SHP77 (cell line): ENCODE measurements around the gene POFUT2.
A peak's percentile ranks its signal among the peaks of the same experiment; 100 is the strongest.
"Not testable (repeated sequence)": the region's sequence is repeated elsewhere in the genome, so short reads cannot be mapped to it uniquely, and the experiment has no call there.

Experiments
- DNase-seq, 2 experiments: peaks; one replicate each; lab custom pipeline; 2025; lab: John Stamatoyannopoulos, UW

Gene POFUT2

DNA sequence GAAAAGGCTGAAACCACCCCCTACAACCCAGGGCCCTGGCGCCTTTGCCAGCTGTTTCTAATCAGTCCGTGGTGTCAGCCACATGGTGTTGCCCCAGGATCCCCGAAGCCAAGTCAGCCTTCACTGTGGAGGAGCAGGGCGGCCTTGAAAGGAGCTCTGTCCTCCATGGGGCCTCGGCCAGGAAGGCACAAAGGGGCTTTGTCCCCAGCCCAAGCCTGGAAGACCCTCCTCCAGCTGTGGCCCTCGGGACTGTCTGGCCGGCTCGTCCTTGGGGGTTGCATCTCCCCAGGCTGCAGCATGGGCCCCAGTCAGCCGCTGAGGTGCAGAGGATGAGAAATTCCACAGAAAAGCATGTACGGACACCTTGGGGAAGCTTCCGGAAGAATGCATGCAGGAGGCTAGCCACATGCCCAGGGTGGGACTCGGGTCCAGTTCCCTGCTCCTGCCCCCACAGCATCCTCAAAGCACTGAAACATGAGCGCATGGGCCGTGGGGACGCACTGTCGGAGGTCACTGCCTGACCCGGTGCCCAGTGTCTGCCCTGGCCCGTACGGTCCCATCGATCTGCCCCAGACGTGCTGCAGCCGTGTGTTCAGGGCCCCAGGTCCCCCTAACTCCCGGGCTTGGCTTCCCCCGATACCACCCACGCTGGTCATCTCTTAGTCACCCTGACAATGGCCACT is 38.6 kb upstream of the POFUT2 start:
- no peak for DNase-seq

DNA sequence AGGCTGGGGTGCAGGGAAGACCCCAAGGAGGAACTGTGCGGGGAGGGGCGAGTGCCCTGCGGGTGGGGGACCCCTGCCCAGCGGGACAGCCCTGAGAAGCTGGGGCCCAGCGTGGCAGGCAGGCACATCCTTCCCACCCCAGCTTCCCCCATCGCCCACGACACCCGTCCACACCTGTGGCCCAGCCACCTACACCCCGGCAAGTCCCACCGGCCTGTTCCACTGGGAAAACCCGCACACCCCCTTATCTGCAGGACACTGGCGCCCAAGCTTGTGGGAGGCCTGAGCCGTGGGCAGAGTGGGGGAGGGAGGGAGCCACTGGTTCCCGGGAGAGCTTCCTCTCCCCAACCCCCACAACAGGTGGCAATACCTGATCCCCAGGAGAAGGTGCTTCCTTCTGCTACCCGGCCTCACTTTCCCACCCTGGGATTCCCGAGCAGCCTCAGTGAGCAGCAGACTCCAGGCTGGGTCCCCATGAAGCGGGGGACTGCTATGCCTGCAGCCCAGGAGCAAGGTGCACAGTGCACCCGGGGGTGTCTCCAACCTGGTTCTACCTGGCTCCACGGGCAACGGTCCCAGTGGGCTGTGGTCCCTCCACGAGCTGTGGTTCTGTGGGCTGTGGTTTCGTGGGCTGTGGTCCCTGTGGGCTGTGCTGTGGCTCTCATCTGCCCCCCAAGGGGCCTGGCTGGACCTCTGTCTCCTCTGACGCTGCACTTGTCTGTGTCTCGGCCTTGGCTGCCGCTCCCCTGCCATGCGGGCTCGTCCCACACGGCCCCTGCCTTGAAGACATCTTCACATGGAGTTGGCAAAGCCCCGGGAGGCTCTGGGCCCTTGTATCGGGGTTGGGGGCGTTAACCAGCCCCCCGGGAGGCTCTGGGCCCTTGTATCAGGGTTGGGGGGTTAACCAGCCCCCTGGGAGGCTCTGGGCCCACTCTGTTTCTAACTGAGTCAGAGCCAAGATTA is 37.8 kb upstream of the POFUT2 start:
- DNase-seq, result no peak

DNA sequence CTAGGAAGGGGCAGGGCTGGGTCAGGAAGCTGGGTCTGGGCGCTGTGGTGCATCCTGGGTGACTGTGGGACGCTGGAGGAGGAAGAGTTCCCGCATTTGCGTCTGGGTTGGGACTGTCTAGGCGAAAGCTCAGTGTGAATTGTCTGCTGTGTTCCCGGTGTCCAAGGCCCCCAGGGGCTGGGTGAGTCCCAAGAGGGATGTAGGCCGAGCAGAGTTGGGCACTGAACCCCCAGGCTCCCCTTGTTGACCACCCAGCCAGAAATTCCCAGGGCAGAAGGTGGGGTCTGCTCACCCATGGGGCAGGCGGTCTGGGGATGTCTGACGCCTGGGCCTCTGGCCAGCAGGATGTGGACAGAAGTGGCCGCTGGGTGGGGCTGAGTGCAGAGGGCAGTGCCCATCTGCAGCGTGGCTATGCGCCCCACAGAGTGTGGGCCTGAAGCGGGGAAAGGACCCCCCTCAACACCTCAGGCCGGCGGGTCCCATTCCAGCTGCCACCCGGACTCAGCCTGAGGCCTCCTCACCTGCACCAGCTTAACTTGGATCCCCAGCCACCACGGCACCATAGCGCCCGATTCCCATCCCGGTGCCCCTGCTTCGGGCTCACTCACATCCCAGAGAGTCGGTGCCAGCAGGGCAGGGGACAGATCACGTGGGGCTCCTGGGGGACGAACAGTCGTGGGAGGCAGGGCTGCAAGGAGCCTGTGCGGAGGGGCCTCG is 37.0 kb upstream of the POFUT2 start:
- DNase-seq, result no peak

DNA sequence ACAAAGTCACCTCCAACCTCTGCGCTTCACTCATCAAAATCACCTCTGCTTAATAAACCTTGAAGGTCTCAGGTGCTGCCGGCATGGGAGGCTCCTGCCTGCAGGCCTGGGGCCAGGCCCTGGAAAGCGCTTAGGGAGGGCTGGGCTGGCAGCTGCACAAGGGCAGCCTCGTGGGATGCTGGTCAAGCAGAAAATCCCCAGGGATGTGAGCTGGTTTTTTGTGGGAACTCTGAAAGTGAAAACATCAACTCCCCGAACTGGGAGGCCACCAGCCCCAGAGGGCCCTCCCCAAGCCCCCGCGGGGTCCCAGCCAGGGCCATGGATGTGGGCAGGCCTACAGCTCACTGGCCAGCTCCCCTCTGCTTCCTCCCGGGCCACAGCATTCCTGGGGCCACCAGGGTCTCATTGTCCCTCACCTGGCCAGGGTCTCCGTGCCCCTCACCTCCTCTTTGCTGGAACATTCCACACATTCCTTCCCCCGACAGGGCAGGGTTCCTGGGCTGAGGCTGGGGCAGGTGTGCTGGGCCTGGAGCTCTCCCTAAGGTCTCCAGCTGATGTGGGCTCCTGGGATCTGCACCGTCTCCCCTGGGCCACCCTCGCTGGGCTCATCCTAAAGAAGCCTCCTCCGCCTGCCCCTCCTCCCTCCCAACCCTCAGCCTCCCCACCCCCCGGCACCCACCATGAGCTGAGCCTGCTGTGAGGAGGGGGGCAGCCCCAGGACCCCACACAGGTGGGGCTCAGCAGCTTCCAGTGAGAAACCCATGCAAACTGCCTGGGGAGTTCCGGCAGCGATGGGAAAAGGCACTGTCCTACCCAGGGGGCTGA is 36.0 kb upstream of the POFUT2 start:
- no peak for DNase-seq

DNA sequence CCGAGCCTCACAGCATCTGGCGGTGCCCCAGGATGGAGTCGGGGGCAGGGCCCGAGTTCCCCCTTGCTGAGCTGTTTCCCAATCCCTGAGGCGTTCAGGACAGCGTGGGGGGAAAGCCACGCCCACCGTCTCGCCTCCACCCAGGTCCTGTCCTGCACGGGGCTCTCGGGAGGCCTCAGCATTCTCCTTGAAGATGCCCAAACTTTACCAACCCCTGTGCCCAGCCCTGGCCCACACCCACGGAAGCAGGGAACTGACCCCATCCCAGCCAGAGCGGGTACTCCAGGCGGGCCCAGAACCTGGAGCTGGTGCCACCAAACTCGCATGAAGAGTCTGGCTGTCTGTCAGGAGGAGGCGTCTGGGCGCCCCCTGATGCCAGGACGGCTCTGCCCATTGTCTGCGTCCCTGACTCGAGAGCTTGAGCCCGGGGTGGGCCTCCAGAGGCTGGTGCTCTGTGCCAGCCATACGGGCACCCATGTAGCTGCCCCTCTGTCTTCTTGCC is 35.3 kb upstream of the POFUT2 start:
- DNase-seq, result no peak

DNA sequence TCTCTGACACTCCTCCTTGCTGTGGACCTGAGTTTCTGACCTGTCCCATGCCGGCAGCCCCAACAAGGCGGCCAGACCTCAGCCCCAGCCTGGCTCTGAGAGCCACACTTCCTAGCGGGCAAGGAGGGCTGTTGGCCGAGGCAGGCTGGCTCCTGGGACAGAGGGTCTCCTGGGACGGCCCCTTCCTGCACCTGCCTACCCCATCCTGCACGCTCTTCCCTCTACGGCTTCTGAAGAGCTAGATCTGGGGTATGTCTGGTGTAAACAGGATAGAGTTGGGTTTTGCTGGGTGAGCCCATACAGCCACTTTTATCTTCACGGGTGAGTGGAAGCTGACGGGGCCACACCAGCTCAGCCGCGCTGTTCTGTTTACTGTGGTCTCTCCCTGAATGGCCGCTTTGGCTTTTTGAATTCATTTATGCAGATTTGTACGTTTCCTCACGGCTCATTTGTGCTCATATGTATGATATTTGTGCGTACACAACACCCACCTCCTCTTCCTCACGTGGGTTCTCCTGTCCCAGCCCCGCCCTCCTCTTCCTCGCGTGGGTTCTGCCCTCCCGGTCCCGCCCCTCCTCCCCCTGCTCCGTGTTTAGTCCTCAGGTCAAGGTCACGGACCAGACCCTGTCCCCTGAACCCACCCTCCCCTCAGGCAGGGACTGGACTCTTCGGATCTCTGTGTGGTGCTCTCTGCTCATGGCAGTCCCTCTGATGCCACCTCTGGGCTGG is 34.7 kb upstream of the POFUT2 start:
- no peak for DNase-seq

DNA sequence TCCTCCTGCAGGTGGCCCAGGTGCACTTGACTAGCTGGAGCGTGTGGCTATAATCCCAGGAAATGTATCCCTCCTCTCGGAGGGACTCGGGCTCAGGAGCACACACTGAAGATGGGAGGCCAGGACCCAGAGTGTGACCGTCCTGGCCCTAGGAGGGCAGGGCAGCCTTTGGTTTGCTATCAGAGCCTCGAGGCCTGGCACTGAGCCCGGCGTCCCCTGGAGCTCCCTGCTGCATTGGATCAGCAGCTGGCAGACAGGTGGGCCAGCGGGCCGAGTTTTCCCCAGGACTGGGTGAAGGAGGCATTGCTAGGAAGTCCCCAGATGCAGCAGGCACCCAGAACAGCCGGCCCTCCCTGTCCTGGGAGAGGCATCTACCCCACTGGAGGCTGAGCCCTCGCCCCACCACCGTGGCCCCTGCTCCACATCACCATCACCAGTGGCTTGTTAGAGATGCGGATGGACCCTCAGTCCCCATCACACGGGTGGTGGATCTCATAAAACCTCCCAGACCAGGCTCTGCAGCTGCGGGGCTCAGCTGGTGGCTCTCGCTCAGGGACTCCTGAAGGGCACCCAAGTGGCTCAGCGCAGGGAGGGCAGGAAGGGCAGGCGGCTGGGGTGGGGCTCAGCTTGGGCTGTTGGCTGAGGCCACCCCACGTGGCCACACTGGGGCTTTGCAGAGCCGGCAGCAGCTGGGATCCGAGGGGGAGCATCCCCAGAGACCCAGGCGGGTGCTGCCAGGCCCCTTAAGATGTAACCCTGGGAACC is 32.7 kb upstream of the POFUT2 start:
- peak; percentile 31 to 71 for DNase-seq

DNA sequence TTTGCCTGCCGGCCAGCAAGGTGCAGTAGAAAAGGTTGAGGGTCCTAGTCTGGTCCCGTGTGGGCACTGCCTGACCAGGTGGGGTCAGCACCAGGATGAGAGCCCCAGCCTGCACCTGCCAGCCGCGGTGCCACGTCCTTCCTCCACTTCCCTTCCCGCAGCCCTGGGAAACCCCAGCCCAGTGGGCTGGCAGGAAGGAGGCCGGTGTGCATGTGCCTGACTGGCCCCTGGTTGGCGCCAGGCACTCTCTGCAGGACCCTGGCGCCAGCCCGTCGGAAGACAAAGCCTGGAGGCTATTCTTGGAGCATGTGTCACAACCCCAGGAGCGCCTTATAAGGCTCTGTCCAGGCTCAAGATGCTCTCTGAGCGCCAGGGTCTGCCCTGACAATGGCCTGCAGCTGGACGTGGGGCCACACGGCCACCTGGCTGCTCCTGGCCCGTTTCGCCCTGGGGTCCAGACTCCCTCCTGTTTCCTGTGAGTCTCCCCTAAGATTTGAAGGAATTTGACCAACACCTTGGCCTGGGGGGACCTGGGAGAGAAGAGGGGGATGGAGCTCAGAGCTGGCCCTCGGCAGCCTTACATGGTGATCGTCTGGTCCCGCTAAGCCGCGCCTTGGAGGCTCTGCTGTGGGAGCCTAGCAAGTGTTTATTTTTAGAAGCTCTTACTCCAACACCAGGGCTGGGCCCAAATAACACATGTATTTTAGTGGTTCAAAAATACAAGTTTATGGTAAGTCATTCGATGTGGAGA is 31.9 kb upstream of the POFUT2 start:
- peak in 1 of 2 experiments; percentile 32 for DNase-seq

DNA sequence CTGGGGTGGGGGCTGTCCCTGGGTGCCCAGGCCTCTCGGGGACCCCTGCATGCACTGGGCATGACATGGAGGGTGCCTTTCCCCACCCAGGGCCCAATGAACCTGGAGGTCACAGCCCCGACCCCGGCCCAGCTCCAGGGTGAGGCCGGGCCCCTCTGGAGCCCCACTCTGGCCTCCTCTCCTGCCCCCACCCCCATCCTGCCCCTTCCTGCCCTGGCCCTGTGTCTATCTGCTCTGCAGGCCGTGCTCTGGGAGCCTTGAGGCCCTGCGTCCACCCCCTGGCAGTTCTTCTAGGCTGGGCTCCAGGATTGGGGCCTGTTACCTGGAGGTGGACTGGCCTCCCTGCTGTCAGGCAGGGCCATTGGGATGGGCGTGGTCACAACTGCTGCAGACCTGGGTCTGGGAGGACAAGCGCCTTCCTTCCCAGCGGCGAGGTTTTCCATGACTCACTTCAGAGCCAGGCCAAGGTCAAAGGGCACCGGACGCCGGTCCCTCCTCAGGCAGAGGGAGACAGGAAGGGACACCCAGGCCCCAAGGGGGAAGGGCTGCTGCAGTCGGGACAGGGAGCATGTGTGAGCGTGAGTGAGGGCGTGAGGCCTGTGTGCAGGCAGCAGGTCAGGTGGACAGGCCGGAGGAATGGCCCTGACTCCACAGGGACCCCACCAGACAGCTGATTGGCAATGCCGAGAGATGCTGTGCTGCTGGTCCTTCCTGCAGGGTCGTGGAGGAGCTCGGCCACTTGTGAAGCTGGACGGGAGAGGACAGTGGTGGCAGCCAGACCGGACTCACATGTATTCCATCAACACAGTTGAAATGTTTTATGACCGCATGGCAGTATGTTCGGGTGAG is 31.1 kb upstream of the POFUT2 start:
- no peak for DNase-seq

DNA sequence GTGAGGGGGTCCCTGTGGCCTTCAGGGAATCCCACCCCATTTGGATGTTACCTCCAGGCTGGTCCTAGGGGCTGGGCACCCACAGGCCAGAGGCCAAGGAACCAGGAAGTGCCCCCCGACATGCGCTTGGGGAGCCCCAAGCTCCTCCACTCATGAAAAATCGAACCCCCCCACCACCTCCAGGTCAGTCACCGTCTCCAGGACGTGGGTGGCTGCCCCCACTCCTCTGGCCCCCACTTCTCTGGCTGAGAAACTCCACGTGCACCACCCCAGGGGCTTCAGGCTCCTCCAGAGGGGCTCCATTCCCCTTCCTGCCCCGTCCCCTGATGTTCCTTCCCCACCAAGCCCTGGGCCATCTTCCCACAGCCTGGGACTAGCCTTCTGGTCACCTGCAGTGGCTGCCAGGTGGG is 30.5 kb upstream of the POFUT2 start:
- DNase-seq, result no peak

DNA sequence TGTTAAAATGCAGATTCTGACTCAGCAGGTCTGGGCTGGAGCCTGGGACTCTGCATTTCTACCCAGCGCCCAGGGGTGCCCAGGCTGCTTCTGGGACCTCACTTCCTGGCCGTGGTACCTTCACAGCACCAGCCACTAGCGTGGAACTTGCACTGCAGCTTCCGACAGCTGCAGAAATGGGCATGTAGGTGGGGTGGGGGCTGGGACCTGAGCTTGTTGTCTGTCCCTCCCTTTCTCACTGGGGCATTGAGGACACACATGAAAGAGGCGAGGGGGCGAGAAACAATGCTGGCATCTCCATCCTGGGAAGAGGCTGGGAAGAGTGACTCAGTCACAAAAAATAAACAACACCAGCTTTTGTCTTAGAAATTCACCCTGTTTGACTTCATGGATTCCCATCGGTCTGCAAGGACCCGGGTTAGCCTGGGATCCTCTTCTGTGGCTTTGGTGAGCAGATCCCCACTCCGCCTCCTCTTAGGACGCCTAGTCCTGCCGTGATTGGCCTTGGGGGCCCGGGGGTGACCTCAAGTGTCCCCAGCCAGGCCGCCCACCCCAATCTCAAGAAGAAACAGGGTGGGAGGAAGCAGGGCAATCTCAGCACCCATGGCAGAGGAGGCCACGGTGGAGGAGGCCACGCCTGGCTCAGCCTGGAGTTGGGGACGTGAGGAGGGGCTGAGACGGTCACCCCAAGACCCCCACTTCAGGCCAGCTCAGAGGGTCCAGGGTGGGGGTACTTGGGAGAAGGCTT is 29.9 kb upstream of the POFUT2 start:
- no peak for DNase-seq

DNA sequence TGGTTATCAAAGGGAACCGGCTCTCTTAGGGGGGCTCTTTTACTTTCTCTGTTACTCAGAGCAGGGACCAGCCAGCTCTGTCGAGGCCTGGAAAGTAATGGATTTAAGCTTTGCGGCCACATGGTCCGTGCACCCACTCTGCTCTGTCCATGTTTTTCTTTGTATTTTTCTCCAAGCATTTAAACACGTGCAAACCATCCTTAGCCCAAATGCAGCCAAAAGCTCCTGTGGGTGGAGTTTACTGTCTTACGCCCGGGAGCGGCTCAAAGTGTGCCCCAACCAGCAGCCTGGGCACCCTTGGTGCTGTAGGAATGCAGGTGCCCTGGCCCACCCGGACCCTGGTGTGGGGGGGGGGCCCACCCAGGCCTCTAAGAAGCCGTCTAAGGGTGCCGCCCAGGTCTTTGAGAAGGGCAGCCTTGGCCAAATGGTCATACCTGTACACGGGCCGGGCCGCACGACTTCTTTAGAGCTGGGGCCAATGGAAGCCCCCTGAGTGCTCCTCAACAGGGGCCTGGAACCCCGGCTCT is 29.2 kb upstream of the POFUT2 start:
- no peak for DNase-seq

DNA sequence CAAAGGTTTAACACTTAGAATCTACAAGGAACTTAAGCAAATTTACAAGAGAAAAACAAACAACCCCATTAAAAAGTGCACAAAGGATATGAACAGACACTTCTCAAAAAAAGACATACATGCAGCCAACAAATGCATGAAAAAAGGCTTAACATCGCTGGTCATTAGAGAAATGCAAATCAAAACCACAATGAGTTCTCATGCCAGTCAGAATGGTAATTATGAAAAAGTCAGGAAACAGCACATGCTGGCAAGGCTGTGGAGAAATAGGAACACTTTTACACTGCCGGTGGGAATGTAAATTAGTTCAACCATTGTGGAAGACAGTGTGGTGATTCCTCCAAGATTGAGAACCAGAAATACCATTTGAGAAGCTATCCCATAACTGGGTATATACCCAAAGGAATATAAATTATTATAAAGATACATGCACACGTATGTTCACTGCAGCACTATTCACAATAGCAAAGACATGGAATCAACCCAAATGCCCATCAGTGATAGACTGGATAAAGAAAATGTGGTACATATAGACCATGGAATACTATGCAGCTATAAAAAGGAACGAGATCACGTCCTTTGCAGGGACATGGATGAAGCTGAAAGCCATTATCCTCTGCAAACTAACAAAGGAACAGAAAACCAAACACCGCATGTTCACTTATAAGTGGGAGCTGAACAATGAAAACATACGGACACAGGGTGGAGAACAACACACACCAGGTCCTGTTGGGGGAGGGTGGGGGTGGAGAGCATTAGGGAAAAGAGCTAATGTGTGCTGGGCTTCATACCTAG is 28.2 kb upstream of the POFUT2 start:
- DNase-seq, result not testable (repeated sequence)

DNA sequence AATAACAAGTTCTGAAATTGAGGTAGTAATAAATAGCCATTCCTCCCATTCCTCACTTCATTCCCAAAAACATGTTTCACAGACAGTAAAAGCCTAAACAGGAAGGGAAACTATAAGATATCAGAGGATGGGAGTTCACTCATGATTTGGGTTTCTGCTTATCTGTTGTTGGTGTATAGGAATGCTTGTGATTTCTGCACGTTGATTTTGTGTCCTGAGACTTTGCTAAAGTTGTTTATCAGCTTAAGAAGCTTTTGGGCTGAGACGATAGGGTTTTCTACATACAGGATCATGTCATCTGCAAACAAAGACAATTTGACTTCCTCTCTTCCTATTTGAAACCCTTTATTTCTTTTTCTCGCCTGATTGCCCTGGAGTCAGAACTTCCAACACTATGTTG is 26.0 kb upstream of the POFUT2 start:
- DNase-seq, result no peak

DNA sequence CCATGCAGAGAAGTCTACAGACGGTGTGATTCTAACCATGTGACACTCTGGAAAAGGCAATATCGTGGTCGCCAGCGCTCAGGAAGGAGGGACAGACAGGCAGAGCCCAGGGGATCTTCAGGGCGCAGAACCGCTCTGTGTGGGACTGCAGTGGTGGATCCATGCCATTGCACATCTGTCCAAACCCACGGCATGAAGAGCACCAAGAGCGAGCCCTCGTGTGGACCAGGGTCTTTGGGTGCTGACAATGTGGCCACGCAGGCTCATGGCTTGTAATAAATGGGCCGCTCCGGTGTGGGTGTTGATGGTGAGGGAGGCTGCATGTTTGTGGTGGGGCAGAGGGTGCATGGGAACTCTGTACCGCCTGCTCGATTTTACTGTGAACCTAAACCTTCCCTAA is 25.3 kb upstream of the POFUT2 start:
- no peak for DNase-seq

DNA sequence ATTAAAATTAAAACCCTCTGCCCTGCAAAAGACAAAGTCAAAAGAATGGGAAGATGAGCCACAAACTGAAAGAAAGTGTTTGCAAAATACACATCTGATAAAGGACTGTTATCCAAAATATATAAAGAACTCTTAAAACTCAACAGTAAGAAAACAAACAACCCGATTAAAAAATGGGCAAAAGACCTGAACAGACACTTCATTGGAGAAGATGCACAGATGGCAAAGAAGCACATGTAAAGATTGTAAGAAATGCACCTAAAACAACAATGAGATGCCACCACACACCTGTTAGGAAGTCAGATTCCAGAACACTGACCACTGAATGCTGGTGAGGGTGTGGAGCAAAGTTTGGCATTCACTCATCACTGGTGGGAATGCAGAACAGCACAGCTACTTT is 24.6 kb upstream of the POFUT2 start:
- no peak for DNase-seq

DNA sequence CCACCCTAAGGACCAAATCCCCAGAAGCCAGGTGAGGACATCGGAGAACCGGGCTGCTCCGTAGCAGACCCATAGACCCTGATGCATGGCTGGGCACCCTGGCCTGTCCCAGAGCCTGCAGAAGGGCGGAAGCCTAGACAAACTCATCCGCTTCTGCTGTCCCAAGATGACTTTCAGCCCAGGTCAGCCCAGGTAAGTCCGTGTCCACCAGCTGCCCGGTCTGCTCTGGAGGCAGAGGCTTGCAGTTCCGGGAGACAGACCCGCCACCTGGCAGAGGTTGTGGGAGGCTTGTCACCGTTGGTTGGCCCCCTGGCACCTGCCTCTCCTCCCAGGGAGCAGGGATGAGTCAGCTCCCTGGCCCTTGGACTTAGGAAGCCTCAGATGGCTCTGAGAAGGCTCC is 22.8 kb upstream of the POFUT2 start:
- DNase-seq, result no peak
